Body of pancreas (tissue), 4 donors: ENCODE data around the gene LCE3C.
"Not testable (repeated sequence)": the region's sequence is repeated elsewhere in the genome, so short reads cannot be mapped to it uniquely, and the experiment has no call there.

Experiments
- POLR2A ChIP-seq, 3 donors: fragments of 450-650 bp; IDR thresholded peaks; one replicate each; pipeline ENCODE4 v1.6.1; 2016; ENCODE audit warnings: antibody characterized with exemption in 3 of 3, mild to moderate bottlenecking in 2 of 3
- TF ChIP-seq, protein P1 (sequence below), 7 experiments: fragments of 450-650 bp in 4 of 7; fragments of 200-600 bp in 3 of 7; sonication (generic) in 3 of 7; IDR thresholded peaks; one replicate each; pipeline ENCODE4 v1.5.1; 2016 to 2019; ENCODE audit warnings: antibody characterized with exemption in 7 of 7

DNA sequence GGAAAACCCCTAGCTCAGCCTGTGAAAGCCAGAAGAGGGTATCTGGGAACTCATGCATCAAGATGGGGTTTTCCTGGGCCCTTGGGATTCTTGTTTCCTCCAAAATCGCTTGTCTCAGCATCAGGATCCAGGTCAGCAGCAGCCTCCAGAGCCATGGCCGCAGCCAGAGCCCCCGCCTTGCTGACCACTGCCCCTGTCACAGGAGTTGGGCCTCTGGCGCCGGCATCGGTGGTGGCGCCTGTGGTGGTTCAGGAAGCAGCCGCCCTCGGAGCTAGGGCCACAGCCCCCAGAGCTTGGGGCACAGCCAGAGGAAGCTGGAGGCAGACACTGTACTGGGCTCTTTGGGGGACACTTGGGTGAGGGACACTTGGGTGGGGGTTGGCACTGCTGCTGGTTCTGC lies 20.5 kb upstream of the LCE3C start:
- not testable (repeated sequence) for TF ChIP-seq POLR2A (IDR thresholded peaks at IDR 0.05)
- TF ChIP-seq, protein P1, sequence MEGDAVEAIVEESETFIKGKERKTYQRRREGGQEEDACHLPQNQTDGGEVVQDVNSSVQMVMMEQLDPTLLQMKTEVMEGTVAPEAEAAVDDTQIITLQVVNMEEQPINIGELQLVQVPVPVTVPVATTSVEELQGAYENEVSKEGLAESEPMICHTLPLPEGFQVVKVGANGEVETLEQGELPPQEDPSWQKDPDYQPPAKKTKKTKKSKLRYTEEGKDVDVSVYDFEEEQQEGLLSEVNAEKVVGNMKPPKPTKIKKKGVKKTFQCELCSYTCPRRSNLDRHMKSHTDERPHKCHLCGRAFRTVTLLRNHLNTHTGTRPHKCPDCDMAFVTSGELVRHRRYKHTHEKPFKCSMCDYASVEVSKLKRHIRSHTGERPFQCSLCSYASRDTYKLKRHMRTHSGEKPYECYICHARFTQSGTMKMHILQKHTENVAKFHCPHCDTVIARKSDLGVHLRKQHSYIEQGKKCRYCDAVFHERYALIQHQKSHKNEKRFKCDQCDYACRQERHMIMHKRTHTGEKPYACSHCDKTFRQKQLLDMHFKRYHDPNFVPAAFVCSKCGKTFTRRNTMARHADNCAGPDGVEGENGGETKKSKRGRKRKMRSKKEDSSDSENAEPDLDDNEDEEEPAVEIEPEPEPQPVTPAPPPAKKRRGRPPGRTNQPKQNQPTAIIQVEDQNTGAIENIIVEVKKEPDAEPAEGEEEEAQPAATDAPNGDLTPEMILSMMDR (IDR thresholded peaks at IDR 0.05), result not testable (repeated sequence)
